Chondrocyte (in vitro differentiated cells): ENCODE measurements around the gene METTL5. TPM values are rescaled to one million over a fixed set of nuclear protein-coding genes. Genes with fewer than 3 reads are reported as not detected.

Experiments used
- DNase-seq: peaks from one replicate; pipeline ENCODE4 v3.0.0; 2021; ENCODE audit warnings: mixed read lengths, low spot score
- H3K27ac Mint-ChIP-seq: one replicate; pipeline ENCODE4 v1.8.0; 2021; ENCODE audit warnings: mild to moderate bottlenecking, moderate library complexity, mixed read lengths; ENCODE audit not compliant: unreplicated experiment
- H3K27me3 Mint-ChIP-seq: 2 replicates; pipeline ENCODE4 v1.8.0; 2021; ENCODE audit warnings: low read depth, mixed read lengths
- H3K36me3 Mint-ChIP-seq: 2 replicates; pipeline ENCODE4 v1.8.0; 2021; ENCODE audit warnings: low read depth, mixed read lengths
- H3K4me1 Mint-ChIP-seq: 2 replicates; pipeline ENCODE4 v1.8.0; 2021; ENCODE audit warnings: low read depth, mild to moderate bottlenecking, mixed read lengths
- H3K4me3 Mint-ChIP-seq: one replicate; pipeline ENCODE4 v1.8.0; 2021; ENCODE audit warnings: mild to moderate bottlenecking, moderate library complexity, mixed read lengths; ENCODE audit not compliant: unreplicated experiment
- H3K9me3 Mint-ChIP-seq: 2 replicates; pipeline ENCODE4 v1.8.0; 2021; ENCODE audit warnings: low read depth, mixed read lengths
- total RNA-seq: library from RNA; stranded (reverse); gene quantifications from 3 replicates; pipeline ENCODE4 v1.2.1, GENCODE V29; 2021
- TF ChIP-seq, protein P1 (sequence below): fragments of 200-600 bp; sonication (generic); IDR thresholded peaks from 2 replicates; pipeline ENCODE4 v1.5.0; 2021; ENCODE audit warnings: antibody characterized with exemption, mild to moderate bottlenecking, moderate library complexity

METTL5 gene
- total RNA-seq, 1 donor from 2014 or later = 45.2 TPM

DNA sequence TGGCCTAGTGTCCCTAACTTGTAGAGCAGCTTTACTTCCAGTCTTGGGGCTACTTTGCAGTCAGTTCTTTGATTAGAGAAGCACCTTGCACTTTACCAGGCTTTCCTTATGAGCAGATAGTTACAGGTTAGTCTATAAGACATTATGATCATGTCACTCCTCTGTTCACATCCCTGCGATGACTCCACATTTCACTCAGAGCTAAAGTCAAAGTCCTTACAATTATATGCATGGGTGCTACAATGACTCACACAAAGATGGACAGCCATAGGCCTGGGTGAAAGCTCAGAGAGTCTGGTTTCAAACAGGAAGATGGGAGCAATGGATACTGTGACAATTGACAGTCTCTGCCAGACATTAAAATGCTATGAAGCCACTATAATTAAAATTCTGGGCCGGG lies 53.1 kb downstream of the METTL5 start:
- TF ChIP-seq, protein P1, sequence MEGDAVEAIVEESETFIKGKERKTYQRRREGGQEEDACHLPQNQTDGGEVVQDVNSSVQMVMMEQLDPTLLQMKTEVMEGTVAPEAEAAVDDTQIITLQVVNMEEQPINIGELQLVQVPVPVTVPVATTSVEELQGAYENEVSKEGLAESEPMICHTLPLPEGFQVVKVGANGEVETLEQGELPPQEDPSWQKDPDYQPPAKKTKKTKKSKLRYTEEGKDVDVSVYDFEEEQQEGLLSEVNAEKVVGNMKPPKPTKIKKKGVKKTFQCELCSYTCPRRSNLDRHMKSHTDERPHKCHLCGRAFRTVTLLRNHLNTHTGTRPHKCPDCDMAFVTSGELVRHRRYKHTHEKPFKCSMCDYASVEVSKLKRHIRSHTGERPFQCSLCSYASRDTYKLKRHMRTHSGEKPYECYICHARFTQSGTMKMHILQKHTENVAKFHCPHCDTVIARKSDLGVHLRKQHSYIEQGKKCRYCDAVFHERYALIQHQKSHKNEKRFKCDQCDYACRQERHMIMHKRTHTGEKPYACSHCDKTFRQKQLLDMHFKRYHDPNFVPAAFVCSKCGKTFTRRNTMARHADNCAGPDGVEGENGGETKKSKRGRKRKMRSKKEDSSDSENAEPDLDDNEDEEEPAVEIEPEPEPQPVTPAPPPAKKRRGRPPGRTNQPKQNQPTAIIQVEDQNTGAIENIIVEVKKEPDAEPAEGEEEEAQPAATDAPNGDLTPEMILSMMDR = no peak
- Mint-ChIP-seq H3K27me3 (no peaks in the 10 kb centered on the region), H3K36me3 (no peaks in the 10 kb centered on the region), H3K9me3 (no peaks in the 10 kb centered on the region), H3K4me3 (no peak overlapping the region), H3K4me1 (peaks cover 15% of the 10 kb centered on the region), H3K27ac (no peak overlapping the region)
- DNase-seq = no peak

DNA sequence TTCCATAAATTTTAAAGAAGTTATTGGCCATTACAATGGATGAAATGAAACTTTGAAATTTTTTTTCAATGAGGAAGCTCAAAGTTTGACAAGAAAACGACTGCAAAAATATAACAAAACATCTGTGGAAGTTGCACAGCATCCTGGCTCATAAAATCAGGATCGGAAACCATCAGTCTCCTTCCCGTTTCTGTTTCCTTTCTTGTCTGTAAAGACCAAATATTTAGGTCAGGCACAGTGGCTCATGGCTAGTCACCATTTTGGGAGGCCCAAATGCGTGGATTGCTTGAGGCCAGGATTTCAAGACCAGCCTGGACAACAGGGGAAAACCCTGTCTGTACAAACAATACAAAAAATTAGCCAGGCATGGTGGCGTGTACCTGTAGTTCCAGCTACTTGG lies 53.7 kb downstream of the METTL5 start:
- Mint-ChIP-seq H3K27me3 (no peaks in the 10 kb centered on the region), H3K9me3 (no peaks in the 10 kb centered on the region), H3K27ac (no peak overlapping the region), H3K36me3 (no peaks in the 10 kb centered on the region), H3K4me1 (peaks cover 11% of the 10 kb centered on the region), H3K4me3 (no peak overlapping the region)
- TF ChIP-seq, protein P1 = no peak
- no peak for DNase-seq

DNA sequence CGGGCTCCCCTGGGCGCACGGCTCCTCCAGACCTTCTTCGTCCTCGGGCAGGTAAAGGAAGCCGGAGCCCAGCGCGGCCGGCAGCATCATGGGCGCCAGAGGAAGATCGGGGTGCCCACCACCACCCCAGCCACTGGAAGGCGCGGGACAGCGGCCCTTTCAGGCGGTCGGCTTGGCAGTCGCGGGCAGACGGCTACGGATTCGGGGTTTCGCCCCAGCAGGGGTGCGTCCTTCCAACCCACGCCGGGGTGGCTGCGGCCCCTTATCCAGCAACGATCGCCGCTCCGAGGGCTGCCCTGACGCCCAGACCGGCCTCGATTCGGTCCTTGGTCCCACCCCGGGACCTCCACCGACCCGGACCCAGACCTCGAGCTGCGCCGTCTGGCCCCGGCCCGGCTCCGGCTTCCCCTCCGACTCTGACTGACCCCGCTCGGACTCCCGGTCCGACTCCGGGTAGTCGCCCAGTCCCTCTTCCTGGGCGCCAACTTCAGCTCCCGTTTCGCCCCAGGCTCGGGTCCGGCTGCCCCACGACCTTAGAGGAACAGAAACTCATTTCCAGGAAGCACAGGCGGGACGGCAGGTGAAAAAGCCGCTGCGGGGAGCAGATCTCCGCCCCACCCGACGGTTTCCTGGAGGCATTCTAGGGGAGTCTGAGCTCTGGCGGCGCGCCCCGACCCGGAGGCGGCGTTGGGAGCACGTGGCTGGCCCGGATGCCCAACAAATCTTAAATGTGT lies 56.3 kb downstream of the METTL5 start:
- Mint-ChIP-seq H3K27ac (no peak overlapping the region), H3K36me3 (no peaks in the 10 kb centered on the region), H3K4me1 (peaks cover 11% of the 10 kb centered on the region), H3K9me3 (no peaks in the 10 kb centered on the region), H3K27me3 (no peaks in the 10 kb centered on the region), H3K4me3 (no peak overlapping the region)
- TF ChIP-seq, protein P1 = no peak
- DNase-seq = no peak

DNA sequence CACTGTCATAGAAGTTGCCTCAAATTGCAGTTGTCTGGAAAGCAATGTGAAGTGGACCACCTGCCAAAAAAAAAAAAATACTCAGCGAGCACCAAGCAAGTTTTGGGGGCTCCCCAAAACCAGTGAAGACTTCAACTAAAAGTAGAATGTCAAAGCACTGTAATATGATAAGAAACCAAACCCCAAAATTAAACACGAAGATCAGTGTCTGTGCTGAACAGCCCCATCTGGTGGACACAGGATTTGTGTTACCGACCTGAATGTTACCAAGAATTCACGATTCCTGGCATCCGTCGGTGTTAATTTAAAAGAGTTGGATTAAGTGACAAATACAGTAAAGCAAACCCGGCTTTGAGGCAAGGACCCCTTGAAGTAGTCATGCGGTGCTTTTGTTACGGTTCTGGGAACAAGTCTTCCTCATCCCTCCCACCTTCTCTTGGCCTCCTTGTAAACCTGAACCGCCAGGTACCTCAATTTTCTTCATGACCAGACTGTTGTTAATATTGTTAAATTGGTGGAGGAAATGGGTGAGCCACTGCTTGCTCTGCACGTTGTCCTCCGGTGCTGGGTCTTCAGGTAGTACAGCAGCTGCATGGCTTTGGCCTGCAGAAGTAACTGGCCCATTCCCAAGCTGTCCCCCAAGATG lies 57.3 kb downstream of the METTL5 start:
- Mint-ChIP-seq H3K36me3 (peaks cover 1% of the 10 kb centered on the region), H3K9me3 (peaks cover 6% of the 10 kb centered on the region), H3K4me3 (no peak overlapping the region), H3K4me1 (peaks cover 11% of the 10 kb centered on the region), H3K27me3 (no peaks in the 10 kb centered on the region), H3K27ac (no peak overlapping the region)
- TF ChIP-seq, protein P1 = peak; percentile 91
- no peak for DNase-seq

DNA sequence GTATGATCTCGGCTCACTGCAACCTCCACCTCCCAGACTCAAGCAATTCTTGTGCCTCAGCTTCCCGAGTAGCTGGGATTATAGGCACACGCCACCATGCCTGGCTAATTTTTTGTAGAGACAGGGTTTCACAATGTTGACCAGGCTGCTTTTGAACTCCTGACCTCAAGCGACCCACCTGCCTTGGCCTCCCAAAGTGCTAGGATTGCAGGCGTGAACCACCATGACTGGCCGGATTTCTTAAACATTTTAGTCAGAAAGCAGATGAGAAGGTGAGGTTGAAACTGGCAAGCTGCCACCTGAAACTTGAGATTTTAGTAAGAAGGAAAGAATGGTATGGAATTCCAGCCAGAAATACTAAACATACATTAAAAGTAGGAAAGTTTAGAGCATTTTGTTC lies 59.2 kb downstream of the METTL5 start:
- peaks cover 13% of the 10 kb centered on the region for H3K4me1 Mint-ChIP-seq
- DNase-seq = no peak
- peak overlapping the region; percentile 79 for H3K27ac Mint-ChIP-seq
- no peak overlapping the region for H3K4me3 Mint-ChIP-seq
- H3K27me3 Mint-ChIP-seq = no peaks in the 10 kb centered on the region
- TF ChIP-seq, protein P1 = no peak
- peaks cover 1% of the 10 kb centered on the region for H3K36me3 Mint-ChIP-seq
- peaks cover 12% of the 10 kb centered on the region for H3K9me3 Mint-ChIP-seq
